ENCODE measurements around the gene STPG3.

The STPG3 gene

GRCh38 chr9:137302449-137303150, 51.5 kb downstream of the STPG3 start:
- DNase-seq (ENCODE audit: low read depth) = no peak
